Measurements from ENCODE around the gene MAPK14. TPM values are rescaled to one million over a fixed set of nuclear protein-coding genes. Genes with fewer than 3 reads are reported as not detected.
"Not testable (repeated sequence)": the region's sequence is repeated elsewhere in the genome, so short reads cannot be mapped to it uniquely, and the experiment has no call there.

MAPK14 gene
- polyA plus RNA-seq, 2 of the 4 experiments (the other 2 are of a cell fraction), result 19.4 to 36.7 TPM

DNA sequence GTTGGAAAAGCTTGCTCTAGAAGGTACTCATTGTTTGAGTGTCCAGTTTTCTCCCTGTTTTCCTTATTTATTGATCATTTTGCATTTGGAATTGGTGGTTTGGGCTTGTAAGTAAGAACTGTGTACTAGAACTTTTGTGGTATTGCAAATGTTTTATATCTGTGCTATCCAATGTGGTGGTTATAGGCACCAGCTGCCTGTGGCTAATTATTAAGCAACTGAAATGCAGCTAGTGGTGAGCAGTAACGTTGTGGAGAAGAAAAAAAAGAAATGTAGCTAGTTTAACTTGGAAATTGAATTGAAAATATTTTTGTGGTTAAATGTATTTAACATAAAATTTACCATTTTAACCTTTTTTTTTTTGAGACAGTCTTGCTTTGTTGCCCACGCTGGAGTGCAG is 52.0 kb downstream of the MAPK14 start:
- POLR2A ChIA-PET, result no interaction called here

DNA sequence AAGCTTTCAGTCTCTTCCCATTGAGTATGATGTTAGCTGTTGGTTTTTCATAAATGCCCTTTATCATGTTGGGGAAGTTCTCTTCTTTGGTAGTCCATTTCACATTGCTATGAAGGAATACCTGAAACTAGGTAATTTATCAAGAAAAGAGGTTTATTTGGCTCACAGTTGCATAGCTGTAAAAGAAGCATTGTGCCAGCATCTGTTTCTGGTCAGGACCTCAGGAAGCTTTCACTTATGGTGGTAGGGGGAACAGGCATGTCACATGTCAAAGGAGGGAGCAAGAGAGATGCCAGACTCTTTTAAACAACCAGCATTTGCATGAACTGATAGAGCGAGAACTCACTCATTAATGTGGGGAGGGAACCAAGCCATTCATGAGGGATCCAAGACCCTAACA is 54.7 kb downstream of the MAPK14 start:
- DNase-seq (ENCODE audit: low read depth in 1 of 2, low spot score in 1 of 2) (no peak), ATAC-seq (no peak), FAIRE-seq (no peak)
- no peak for TF ChIP-seq RCOR1 (IDR thresholded peaks at IDR 0.05; ENCODE audit: low read depth, low read length)
- no peak for TF ChIP-seq CBX2 (IDR thresholded peaks at IDR 0.05; ENCODE audit: borderline replicate concordance, low read depth)
- ChIA-PET CTCF (interaction anchor here (1.1 to 2.0 kb wide), 2 partner anchors 11 to 13 kb away, joined by 4 to 6 read pairs; no protein-coding TSS in a partner anchor), POLR2A (interaction anchor here (0.5 kb wide), 1 partner anchor 445 kb away, joined by 3 read pairs; no protein-coding TSS in a partner anchor)
- H3K27ac ChIP-seq, result no peak overlapping the region
- WGBS (ENCODE audit: missing lambda C conversion rate), result 100% methylated on average over 1 of the region's 1 CpG
- no peak overlapping the region for H3K4me3 ChIP-seq
- no peaks in the 10 kb centered on the region for H3K4me1 ChIP-seq
- H3K4me2 ChIP-seq, result no peak overlapping the region
- peaks cover 19% of the 10 kb centered on the region for H3K9me3 ChIP-seq

More for the DNA sequence above, 52.0 kb downstream of the MAPK14 start:
- 85% methylated on average over 2 of the region's 2 CpGs for WGBS (ENCODE audit: missing lambda C conversion rate)
- FAIRE-seq (no peak), DNase-seq (ENCODE audit: low read depth in 1 of 2, low spot score in 1 of 2) (no peak), ATAC-seq (no peak)
- Histone ChIP-seq H3K4me3 (no peak overlapping the region), H3K4me1 (no peaks in the 10 kb centered on the region), H3K4me2 (no peak overlapping the region), H3K27ac (no peak overlapping the region), H3K9me3 (peaks cover 19% of the 10 kb centered on the region)
- CTCF ChIA-PET, result interaction anchor here (0.7 to 3.3 kb wide), 2 partner anchors 16 to 91 kb away, joined by 4 to 23 read pairs; no protein-coding TSS in a partner anchor
- TF ChIP-seq CTCF (IDR thresholded peaks at IDR 0.05), result no peak
- TF ChIP-seq ESRRA (IDR thresholded peaks at IDR 0.05; ENCODE audit: borderline replicate concordance, low read length), result no peak
- TF ChIP-seq, protein P1, sequence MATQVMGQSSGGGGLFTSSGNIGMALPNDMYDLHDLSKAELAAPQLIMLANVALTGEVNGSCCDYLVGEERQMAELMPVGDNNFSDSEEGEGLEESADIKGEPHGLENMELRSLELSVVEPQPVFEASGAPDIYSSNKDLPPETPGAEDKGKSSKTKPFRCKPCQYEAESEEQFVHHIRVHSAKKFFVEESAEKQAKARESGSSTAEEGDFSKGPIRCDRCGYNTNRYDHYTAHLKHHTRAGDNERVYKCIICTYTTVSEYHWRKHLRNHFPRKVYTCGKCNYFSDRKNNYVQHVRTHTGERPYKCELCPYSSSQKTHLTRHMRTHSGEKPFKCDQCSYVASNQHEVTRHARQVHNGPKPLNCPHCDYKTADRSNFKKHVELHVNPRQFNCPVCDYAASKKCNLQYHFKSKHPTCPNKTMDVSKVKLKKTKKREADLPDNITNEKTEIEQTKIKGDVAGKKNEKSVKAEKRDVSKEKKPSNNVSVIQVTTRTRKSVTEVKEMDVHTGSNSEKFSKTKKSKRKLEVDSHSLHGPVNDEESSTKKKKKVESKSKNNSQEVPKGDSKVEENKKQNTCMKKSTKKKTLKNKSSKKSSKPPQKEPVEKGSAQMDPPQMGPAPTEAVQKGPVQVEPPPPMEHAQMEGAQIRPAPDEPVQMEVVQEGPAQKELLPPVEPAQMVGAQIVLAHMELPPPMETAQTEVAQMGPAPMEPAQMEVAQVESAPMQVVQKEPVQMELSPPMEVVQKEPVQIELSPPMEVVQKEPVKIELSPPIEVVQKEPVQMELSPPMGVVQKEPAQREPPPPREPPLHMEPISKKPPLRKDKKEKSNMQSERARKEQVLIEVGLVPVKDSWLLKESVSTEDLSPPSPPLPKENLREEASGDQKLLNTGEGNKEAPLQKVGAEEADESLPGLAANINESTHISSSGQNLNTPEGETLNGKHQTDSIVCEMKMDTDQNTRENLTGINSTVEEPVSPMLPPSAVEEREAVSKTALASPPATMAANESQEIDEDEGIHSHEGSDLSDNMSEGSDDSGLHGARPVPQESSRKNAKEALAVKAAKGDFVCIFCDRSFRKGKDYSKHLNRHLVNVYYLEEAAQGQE (IDR thresholded peaks at IDR 0.05), result no peak
- TF ChIP-seq NFE2L2 (conservative IDR thresholded peaks at IDR 0.05; ENCODE audit: low read length), result no peak
- no peak for TF ChIP-seq RAD21 (conservative IDR thresholded peaks at IDR 0.05 in 1 of 2, IDR thresholded peaks at IDR 0.05 in 1 of 2)
- no peak for TF ChIP-seq ELK1 (IDR thresholded peaks at IDR 0.05; ENCODE audit: low read depth, low read length)
- no peak for TF ChIP-seq POLR2AphosphoS2 (conservative IDR thresholded peaks at IDR 0.05; ENCODE audit: low read length)

- ATAC-seq (no peak), DNase-seq (ENCODE audit: low read depth in 1 of 2, low spot score in 1 of 2) (no peak), FAIRE-seq (no peak)
- no peak for TF ChIP-seq RAD21 (conservative IDR thresholded peaks at IDR 0.05 in 1 of 2, IDR thresholded peaks at IDR 0.05 in 1 of 2)
- no peak for TF ChIP-seq FOSL2 (IDR thresholded peaks at IDR 0.05)
- no peak for TF ChIP-seq FOSL2 (CRISPR knock-in tag; IDR thresholded peaks at IDR 0.05)
- no peak for TF ChIP-seq FOSB (CRISPR knock-in tag; IDR thresholded peaks at IDR 0.05)
- TF ChIP-seq BHLHE40 (IDR thresholded peaks at IDR 0.05; ENCODE audit: low read depth, low read length), result no peak
- TF ChIP-seq CEBPB (IDR thresholded peaks at IDR 0.05), result no peak
- no peak for TF ChIP-seq EHF (CRISPR knock-in tag; IDR thresholded peaks at IDR 0.05)
- TF ChIP-seq GATA3 (IDR thresholded peaks at IDR 0.05; ENCODE audit: borderline replicate concordance), result no peak
- no peak for TF ChIP-seq ZNF302 (CRISPR knock-in tag; IDR thresholded peaks at IDR 0.05)
- no peak for TF ChIP-seq RCOR1 (IDR thresholded peaks at IDR 0.05; ENCODE audit: low read depth, low read length)
- no peak for TF ChIP-seq MAFK (IDR thresholded peaks at IDR 0.05; ENCODE audit: partially characterized antibody)
- TF ChIP-seq HOXA7 (CRISPR knock-in tag; IDR thresholded peaks at IDR 0.05), result no peak
- no peak for TF ChIP-seq E2F6 (IDR thresholded peaks at IDR 0.05; ENCODE audit: borderline replicate concordance, low read depth)
- no peak for TF ChIP-seq TP53 (CRISPR knock-in tag; IDR thresholded peaks at IDR 0.05)
- no peak for TF ChIP-seq MAZ (IDR thresholded peaks at IDR 0.05; ENCODE audit: borderline replicate concordance, low read depth, low read length)
- no peak for TF ChIP-seq EHMT2 (IDR thresholded peaks at IDR 0.05; ENCODE audit: low read depth)
- TF ChIP-seq NPAS2 (CRISPR knock-in tag; IDR thresholded peaks at IDR 0.05; ENCODE audit: borderline replicate concordance), result no peak
- ChIA-PET CTCF (interaction anchor here (2.0 to 4.2 kb wide), 2 partner anchors 10 to 12 kb away, joined by 4 to 44 read pairs; no protein-coding TSS in a partner anchor), POLR2A (no interaction called here)
- no peak overlapping the region for H3K4me2 ChIP-seq
- no peak overlapping the region for H3K4me3 ChIP-seq
- no peaks in the 10 kb centered on the region for H3K4me1 ChIP-seq
- WGBS (ENCODE audit: missing lambda C conversion rate), result 96% methylated on average over 3 of the region's 3 CpGs
- H3K9me3 ChIP-seq, result peaks cover 19% of the 10 kb centered on the region
- H3K27ac ChIP-seq, result no peak overlapping the region
These were observed 55.8 kb downstream of the MAPK14 start for GRCh38 chr6:36083446-36083845.

DNA sequence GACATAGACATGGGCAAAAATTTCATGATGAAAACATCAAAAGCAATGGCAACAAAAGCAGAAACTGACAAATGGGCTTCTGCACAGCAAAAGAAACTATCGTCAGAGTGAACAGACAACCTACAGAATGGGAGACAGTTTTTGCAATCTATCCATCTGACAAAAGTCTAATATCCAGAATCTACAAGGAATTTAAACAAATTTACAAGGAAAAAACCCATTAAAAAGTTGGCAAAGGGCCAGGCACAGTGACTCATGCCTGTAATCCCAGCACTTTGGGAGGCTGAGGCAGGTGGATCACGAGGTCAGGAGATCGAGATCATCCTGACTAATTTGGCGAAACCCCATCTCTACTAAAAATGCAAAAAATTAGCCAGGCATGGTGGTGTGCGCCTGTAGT is 60.6 kb downstream of the MAPK14 start:
- H3K4me1 ChIP-seq; H3K27ac ChIP-seq; POLR2A ChIA-PET; DNase-seq (ENCODE audit: low read depth in 1 of 2, low spot score in 1 of 2); H3K9me3 ChIP-seq; H3K4me3 ChIP-seq; H3K4me2 ChIP-seq; FAIRE-seq; ATAC-seq: not testable (repeated sequence)
- WGBS (ENCODE audit: missing lambda C conversion rate), result 85% methylated on average over 5 of the region's 5 CpGs
- CTCF ChIA-PET, result interaction anchor here (1.0 kb wide), 1 partner anchor 13 kb away, joined by 3 read pairs; no protein-coding TSS in a partner anchor
